ENCODE data around the gene MALAT1.
A peak's percentile ranks its signal among the peaks of the same experiment; 100 is the strongest.

The MALAT1 gene

GRCh38 chr11:65502555-65503367 is 3.9 kb downstream of the MALAT1 start:
- TF ChIP-seq CTCF (IDR thresholded peaks at IDR 0.05), result no peak
- H3K9me3 ChIP-seq, result no peaks in the 10 kb centered on the region
- H3K4me1 ChIP-seq (ENCODE audit: control insufficient read depth in 1 of 2, insufficient read depth in 1 of 2, low read depth in 1 of 2, low read length in 1 of 2), result peaks cover 46 to 51% of the 10 kb centered on the region in 2 experiments
- H3K4me3 ChIP-seq (ENCODE audit: low read depth in 1 of 2, low read length in 1 of 2), result peak overlapping the region; percentile 93 to 96
- peaks cover 64% of the 10 kb centered on the region for H3K36me3 ChIP-seq
- no peaks in the 10 kb centered on the region for H3K27me3 ChIP-seq
- H3K27ac ChIP-seq, result peak overlapping the region; percentile 99

GRCh38 chr11:65503368-65503948 is 4.6 kb downstream of the MALAT1 start:
- Histone ChIP-seq H3K27me3 (no peaks in the 10 kb centered on the region), H3K27ac (peak overlapping the region; percentile 99)

GRCh38 chr11:65503949-65504673 is 5.3 kb downstream of the MALAT1 start:
- Histone ChIP-seq H3K4me1 (ENCODE audit: control insufficient read depth in 1 of 2, insufficient read depth in 1 of 2, low read depth in 1 of 2, low read length in 1 of 2) (peaks cover 54 to 63% of the 10 kb centered on the region in 2 experiments), H3K27ac (peak overlapping the region; percentile 99), H3K4me3 (ENCODE audit: low read depth in 1 of 2, low read length in 1 of 2) (peak overlapping the region; percentile 93 to 96), H3K9me3 (no peaks in the 10 kb centered on the region), H3K27me3 (no peaks in the 10 kb centered on the region), H3K36me3 (peaks cover 64% of the 10 kb centered on the region)
- no peak for TF ChIP-seq CTCF (IDR thresholded peaks at IDR 0.05)

More at GRCh38 chr11:65503368-65503948, 4.6 kb downstream of the MALAT1 start:
- no peaks in the 10 kb centered on the region for H3K9me3 ChIP-seq
- no peak for TF ChIP-seq CTCF (IDR thresholded peaks at IDR 0.05)
- H3K4me1 ChIP-seq (ENCODE audit: control insufficient read depth in 1 of 2, insufficient read depth in 1 of 2, low read depth in 1 of 2, low read length in 1 of 2), result peaks cover 49 to 56% of the 10 kb centered on the region in 2 experiments
- H3K4me3 ChIP-seq (ENCODE audit: low read depth in 1 of 2, low read length in 1 of 2), result peak overlapping the region; percentile 93 to 96
- H3K36me3 ChIP-seq, result peaks cover 64% of the 10 kb centered on the region

- H3K27ac ChIP-seq, result peak overlapping the region; percentile 99
- H3K9me3 ChIP-seq, result no peaks in the 10 kb centered on the region
- no peak for TF ChIP-seq CTCF (IDR thresholded peaks at IDR 0.05)
- H3K27me3 ChIP-seq, result no peaks in the 10 kb centered on the region
- peaks cover 54 to 68% of the 10 kb centered on the region in 2 experiments for H3K4me1 ChIP-seq (ENCODE audit: control insufficient read depth in 1 of 2, insufficient read depth in 1 of 2, low read depth in 1 of 2, low read length in 1 of 2)
- peaks cover 64% of the 10 kb centered on the region for H3K36me3 ChIP-seq
- peak overlapping the region; percentile 93 to 96 for H3K4me3 ChIP-seq (ENCODE audit: low read depth in 1 of 2, low read length in 1 of 2)
Measured at GRCh38 chr11:65504674-65505465, 6.0 kb downstream of the MALAT1 start.

All from neutrophil (primary cell).